Stomach (tissue), 4 donors: Measurements from ENCODE around the gene NT5E.

Experiments
- CTCF ChIP-seq, 7 experiments: fragments of 450-650 bp in 4 of 7; fragments of 200-600 bp in 3 of 7; sonication (generic) in 3 of 7; IDR thresholded peaks; one replicate each; pipeline ENCODE4 v1.5.1; 2016 to 2019; ENCODE audit warnings: antibody characterized with exemption in 7 of 7, control low read depth in 2 of 7, mild to moderate bottlenecking in 1 of 7
- EP300 ChIP-seq: sonication (generic); formaldehyde crosslinking; IDR thresholded peaks from one replicate; pipeline ENCODE4 v1.6.1; 2017; ENCODE audit warnings: antibody characterized with exemption
- POLR2AphosphoS5 ChIP-seq, 3 donors: sonication (generic); formaldehyde crosslinking; IDR thresholded peaks; one replicate each; pipeline ENCODE4 v1.6.1; 2016; ENCODE audit warnings: antibody characterized with exemption in 3 of 3

- no peak for TF ChIP-seq CTCF (IDR thresholded peaks at IDR 0.05)
- TF ChIP-seq POLR2AphosphoS5 (IDR thresholded peaks at IDR 0.05) = no peak
- TF ChIP-seq EP300 = no peak
These were observed 29.3 kb upstream of the NT5E start for GRCh38 chr6:85420551-85420950.
